Left renal cortex interstitium (tissue), 4 donors: ENCODE data around the gene ICAM3. TPM values are rescaled to one million over a fixed set of nuclear protein-coding genes. Genes with fewer than 3 reads are reported as not detected.
A peak's percentile ranks its signal among the peaks of the same experiment; 100 is the strongest.

ENCODE experiments used
- DNase-seq, 4 donors: peaks; one replicate each; pipeline ENCODE4 v3.0.0-alpha.2; 2013; ENCODE audit warnings: low read depth in 4 of 4, low spot score in 2 of 4, missing footprints in 1 of 4
- polyA plus RNA-seq, 4 donors: library from polyadenylated mRNA; unstranded; fragments of 120-200 nt; gene quantifications; one replicate each; pipeline ENCODE4 v1.2.1, GENCODE V29; 2013; ENCODE audit not compliant: insufficient read length in 4 of 4

Gene ICAM3
- polyA plus RNA-seq, 4 donors = 8.4 to 11.5 (median 10.4) TPM

GRCh38 chr19:10321874-10322835 lies 17.3 kb downstream of the ICAM3 start:
- DNase-seq = no peak

GRCh38 chr19:10321417-10321797 lies 18.0 kb downstream of the ICAM3 start:
- no peak for DNase-seq

GRCh38 chr19:10320602-10321416 lies 18.6 kb downstream of the ICAM3 start:
- DNase-seq = no peak

- DNase-seq = no peak
Observed at GRCh38 chr19:10318807-10319682, 20.4 kb downstream of the ICAM3 start.

GRCh38 chr19:10317857-10318462 lies 21.5 kb downstream of the ICAM3 start:
- no peak for DNase-seq

- no peak for DNase-seq
Observed at GRCh38 chr19:10317045-10317856, 22.2 kb downstream of the ICAM3 start.

- DNase-seq = no peak
Observed at GRCh38 chr19:10316229-10317044, 23.0 kb downstream of the ICAM3 start.

- peak in 1 of 4 donors; percentile 70 for DNase-seq
Observed at GRCh38 chr19:10315335-10316214, 23.8 kb downstream of the ICAM3 start, which contains the start of gene FDX2. FDX2 (minus strand) TSS chr19:10316015; CDS start chr19:10315996, 19 bp downstream.

- no peak for DNase-seq
Observed at GRCh38 chr19:10309423-10309822, 30.0 kb downstream of the ICAM3 start, which contains the start of gene ZGLP1. ZGLP1 (minus strand) TSS chr19:10309815.

- no peak for DNase-seq
Observed at GRCh38 chr19:10306327-10306726, 33.1 kb downstream of the ICAM3 start.

GRCh38 chr19:10305139-10305806 lies 34.2 kb downstream of the ICAM3 start:
- DNase-seq = no peak

- no peak for DNase-seq
Observed at GRCh38 chr19:10299545-10300458, 39.6 kb downstream of the ICAM3 start.

- no peak for DNase-seq
Observed at GRCh38 chr19:10295847-10296591, 43.4 kb downstream of the ICAM3 start.

- DNase-seq = no peak
Observed at GRCh38 chr19:10295305-10295846, 44.0 kb downstream of the ICAM3 start.

- DNase-seq = no peak
Observed at GRCh38 chr19:10294368-10294697, 45.1 kb downstream of the ICAM3 start.
